Activated CD8-positive, alpha-beta memory T cell treated with anti-CD3 and anti-CD28 coated beads, Interleukin-2, amount 10 ng/mL, durations not matched to agents 7 days and 5 days (primary cell): ENCODE measurements around the gene GFER. TPM values are rescaled to one million over a fixed set of nuclear protein-coding genes. Genes with fewer than 3 reads are reported as not detected.
"Not testable (repeated sequence)": the region's sequence is repeated elsewhere in the genome, so short reads cannot be mapped to it uniquely, and the experiment has no call there.

ENCODE experiments used
- ATAC-seq: fragments of 150-1000 bp; cut with Tn5 transposase; one replicate; pipeline ENCODE4 v1.10.0; 2021; ENCODE audit warnings: moderate library complexity
- CTCF ChIA-PET: fragments of 350-600 bp; sonication (Branson Sonifier 250); formaldehyde crosslinking; loops from one replicate; lab custom pipeline; 2021; ENCODE audit warnings: antibody characterized with exemption; lab: Charles Lee
- DNase-seq: peaks from one replicate; pipeline ENCODE4 v3.0.0-alpha.2; 2020
- H3K27ac Mint-ChIP-seq: one replicate; pipeline ENCODE4 v1.8.0; 2021; ENCODE audit warnings: mild to moderate bottlenecking, mixed read lengths
- H3K27me3 Mint-ChIP-seq: one replicate; pipeline ENCODE4 v1.8.0; 2021; ENCODE audit warnings: mixed read lengths
- H3K36me3 Mint-ChIP-seq: one replicate; pipeline ENCODE4 v1.8.0; 2021; ENCODE audit warnings: mild to moderate bottlenecking, mixed read lengths
- H3K4me1 Mint-ChIP-seq: one replicate; pipeline ENCODE4 v1.8.0; 2021; ENCODE audit warnings: mixed read lengths
- H3K4me3 Mint-ChIP-seq: one replicate; pipeline ENCODE4 v1.8.0; 2021; ENCODE audit warnings: mild to moderate bottlenecking, moderate library complexity, mixed read lengths
- H3K9me3 Mint-ChIP-seq: one replicate; pipeline ENCODE4 v1.8.0; 2022; ENCODE audit warnings: low read depth, mixed read lengths
- total RNA-seq, 2 experiments: library from RNA; stranded (reverse); gene quantifications; one replicate each; pipeline ENCODE4 v1.2.3, GENCODE V29; 2021

Gene GFER
- total RNA-seq, 2 experiments from 2014 or later: 33.5 to 40.9 TPM

DNA sequence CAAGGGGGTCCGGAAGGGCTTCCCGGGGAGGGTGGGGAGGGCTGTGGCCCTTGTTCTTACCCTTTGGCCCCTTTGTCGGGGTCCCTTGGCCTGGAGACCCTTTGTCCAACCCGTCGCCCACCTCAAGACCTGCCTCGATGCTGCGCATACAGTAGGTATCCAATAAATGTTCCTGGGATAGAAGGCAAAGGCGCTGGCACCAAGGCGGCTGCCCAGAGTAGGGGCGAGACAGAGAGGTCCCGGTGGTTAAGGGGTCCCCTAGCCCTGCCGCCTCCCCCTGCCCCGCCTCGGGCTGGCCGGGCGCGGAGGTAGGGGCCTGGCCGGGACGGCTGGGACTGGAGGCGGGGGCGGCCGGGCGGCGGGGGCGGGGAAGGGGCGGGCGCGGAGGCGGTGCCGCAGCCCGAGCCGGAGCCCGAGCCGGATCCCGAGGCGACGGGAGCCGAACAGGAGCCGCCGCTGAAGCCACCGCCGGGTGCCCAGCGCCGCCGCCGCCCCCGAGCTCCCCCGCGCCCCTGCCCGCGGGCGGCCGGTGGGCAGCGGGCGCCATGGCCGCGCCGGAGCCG is 42.5 kb downstream of the GFER start, which contains the start of gene NHERF2:
TSS of gene NHERF2 (plus strand) at position 442 of the 563 bp plus-strand sequence. CDS start at position 546, 104 bp downstream.
- CTCF ChIA-PET: interaction anchor here (1.9 to 4.6 kb wide), 3 partner anchors 21 to 128 kb away, joined by 5 to 28 read pairs (median 17); partner anchors contain the start of genes NTHL1, TRAF7 and TSC2
- ATAC-seq (peak; percentile 25), DNase-seq (no peak)
- no peaks in the 10 kb centered on the region for H3K9me3 Mint-ChIP-seq
- peaks cover 29% of the 10 kb centered on the region for H3K27me3 Mint-ChIP-seq
- H3K4me3 Mint-ChIP-seq: peak within 1 kb of the TSS; percentile 51
- H3K36me3 Mint-ChIP-seq: no peaks in the 10 kb centered on the region
- H3K4me1 Mint-ChIP-seq: peaks cover 17% of the 10 kb centered on the region
- H3K27ac Mint-ChIP-seq: no peak within 1 kb of the TSS

DNA sequence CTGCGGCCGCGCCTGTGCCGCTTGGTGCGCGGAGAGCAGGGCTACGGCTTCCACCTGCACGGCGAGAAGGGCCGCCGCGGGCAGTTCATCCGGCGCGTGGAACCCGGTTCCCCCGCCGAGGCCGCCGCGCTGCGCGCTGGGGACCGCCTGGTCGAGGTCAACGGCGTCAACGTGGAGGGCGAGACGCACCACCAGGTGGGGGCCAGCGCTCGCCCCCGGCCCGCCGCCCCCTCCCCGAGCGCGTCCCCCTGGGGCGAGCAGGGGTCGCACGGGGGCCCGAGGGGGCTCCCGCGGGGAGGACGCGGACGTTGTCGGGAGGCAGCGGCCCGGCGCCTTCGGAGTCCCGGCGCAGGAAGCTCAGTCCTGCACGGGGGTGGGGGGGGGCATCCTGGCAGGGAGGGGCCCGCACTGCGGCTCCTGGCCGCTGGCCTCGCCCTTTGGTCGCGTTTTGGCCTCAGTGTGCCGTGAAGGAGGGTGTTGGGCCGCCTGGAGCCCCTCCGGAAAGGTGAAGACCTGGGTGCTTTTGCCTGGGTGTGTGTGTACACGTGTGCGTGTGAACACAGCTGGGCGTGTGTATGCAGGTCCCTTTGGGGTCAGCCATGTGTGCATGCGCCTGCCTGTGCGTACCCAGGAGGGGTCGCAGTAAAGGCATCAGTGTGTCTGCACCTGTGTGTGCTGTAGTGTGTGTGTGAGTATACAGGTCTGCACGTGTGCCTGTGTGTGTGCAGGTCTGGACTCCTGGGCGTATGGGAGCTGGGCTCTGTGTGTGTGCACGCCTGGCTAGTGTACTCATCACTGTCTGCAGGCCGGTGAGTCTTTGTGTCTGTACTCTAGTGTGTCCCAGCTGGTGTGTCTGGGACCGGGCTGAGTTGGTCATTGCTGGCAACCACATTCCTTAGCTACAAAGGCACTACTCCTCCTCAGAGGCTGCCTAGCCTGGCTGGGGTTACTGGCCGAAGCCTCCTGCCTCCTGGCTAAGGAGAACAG is 43.3 kb downstream of the GFER start:
- Mint-ChIP-seq H3K4me3 (peak overlapping the region; percentile 51), H3K4me1 (peaks cover 17% of the 10 kb centered on the region), H3K27me3 (peaks cover 27% of the 10 kb centered on the region), H3K9me3 (no peaks in the 10 kb centered on the region), H3K36me3 (no peaks in the 10 kb centered on the region), H3K27ac (no peak overlapping the region)
- ATAC-seq: peak; percentile 10
- DNase-seq: no peak
- CTCF ChIA-PET: interaction anchor here (0.6 to 3.3 kb wide), 5 partner anchors 11 to 120 kb away, joined by 3 to 17 read pairs (median 3); no protein-coding TSS in a partner anchor

DNA sequence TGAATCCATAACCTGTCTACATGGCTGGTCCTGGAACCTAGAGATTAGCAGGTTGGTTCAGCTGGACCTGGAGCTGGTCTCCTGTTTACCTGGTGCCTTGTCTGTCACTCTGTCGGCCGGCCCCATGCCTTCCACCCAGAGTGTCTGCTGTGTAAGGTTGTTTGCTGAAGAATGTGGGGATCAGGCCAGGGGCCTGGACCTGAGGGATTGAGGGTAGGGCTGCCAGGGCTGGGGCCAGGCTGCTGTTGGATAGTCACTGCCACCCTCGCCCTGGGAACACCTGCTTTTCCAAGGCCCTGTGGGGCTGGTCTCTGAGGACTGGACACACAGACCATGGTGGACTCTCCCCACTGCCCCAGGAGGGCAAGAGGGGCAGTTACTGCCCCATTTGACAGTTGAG is 44.2 kb downstream of the GFER start:
- Mint-ChIP-seq H3K36me3 (no peaks in the 10 kb centered on the region), H3K4me1 (peaks cover 10% of the 10 kb centered on the region), H3K4me3 (no peak overlapping the region), H3K27ac (no peak overlapping the region), H3K27me3 (peaks cover 22% of the 10 kb centered on the region), H3K9me3 (no peaks in the 10 kb centered on the region)
- CTCF ChIA-PET: interaction anchor here (0.9 to 3.3 kb wide), 4 partner anchors 11 to 113 kb away, joined by 3 to 17 read pairs (median 4); no protein-coding TSS in a partner anchor
- DNase-seq: no peak
- ATAC-seq: no peak

DNA sequence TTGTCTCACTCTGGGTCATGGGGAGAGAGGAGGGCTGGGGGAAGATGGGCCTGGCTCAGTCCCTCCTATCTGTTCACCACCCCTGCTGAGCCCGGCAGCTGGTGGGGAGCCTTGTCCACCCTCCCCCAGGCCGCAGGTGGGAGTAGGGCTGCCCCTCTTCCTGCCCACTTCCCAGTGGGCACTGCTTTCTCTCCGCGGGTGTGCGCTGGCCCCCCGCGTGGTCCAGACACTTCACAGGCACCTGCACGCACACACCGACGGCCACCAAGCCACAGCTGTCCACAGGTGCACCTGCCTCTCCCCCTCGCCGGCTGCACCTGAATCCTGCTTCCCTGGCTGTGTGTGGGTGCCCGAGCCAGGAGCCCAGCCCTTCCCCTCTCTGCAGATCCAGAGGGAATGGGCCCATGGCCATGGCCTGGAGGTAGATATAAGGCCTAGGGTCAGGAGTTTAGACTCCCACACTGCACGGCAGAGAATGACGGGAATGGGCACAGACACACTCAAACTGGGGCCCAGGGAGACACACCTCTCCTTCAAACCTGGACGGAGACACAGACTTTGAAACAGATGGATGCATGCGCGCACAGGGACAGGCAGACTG is 44.7 kb downstream of the GFER start:
- peaks cover 8% of the 10 kb centered on the region for H3K4me1 Mint-ChIP-seq
- no peaks in the 10 kb centered on the region for H3K36me3 Mint-ChIP-seq
- H3K27ac Mint-ChIP-seq: no peak overlapping the region
- peaks cover 22% of the 10 kb centered on the region for H3K27me3 Mint-ChIP-seq
- CTCF ChIA-PET: interaction anchor here (0.9 to 3.3 kb wide), 2 partner anchors 25 to 112 kb away, joined by 3 to 17 read pairs; no protein-coding TSS in a partner anchor
- H3K4me3 Mint-ChIP-seq: no peak overlapping the region
- H3K9me3 Mint-ChIP-seq: no peaks in the 10 kb centered on the region
- no peak for DNase-seq
- no peak for ATAC-seq

DNA sequence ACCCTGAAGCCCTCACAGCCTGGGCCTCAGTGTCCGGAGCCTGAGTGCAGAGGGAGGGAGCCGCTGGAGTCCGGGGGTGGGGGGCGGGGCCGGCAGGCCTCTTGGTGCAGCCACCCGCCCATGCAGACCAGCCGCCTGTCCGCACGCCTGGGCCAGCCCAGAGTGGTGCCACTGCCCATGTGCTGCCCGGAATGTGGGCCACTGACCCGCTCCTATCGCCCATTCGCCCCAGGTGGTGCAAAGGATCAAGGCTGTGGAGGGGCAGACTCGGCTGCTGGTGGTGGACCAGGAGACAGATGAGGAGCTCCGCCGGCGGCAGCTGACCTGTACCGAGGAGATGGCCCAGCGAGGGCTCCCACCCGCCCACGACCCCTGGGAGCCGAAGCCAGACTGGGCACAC is 45.4 kb downstream of the GFER start:
- DNase-seq (no peak), ATAC-seq (no peak)
- no peak overlapping the region for H3K27ac Mint-ChIP-seq
- peaks cover 5% of the 10 kb centered on the region for H3K4me1 Mint-ChIP-seq
- H3K4me3 Mint-ChIP-seq: no peak overlapping the region
- H3K9me3 Mint-ChIP-seq: no peaks in the 10 kb centered on the region
- no peaks in the 10 kb centered on the region for H3K36me3 Mint-ChIP-seq
- CTCF ChIA-PET: interaction anchor here (3.3 kb wide), 1 partner anchor 112 kb away, joined by 17 read pairs; no protein-coding TSS in a partner anchor
- peaks cover 22% of the 10 kb centered on the region for H3K27me3 Mint-ChIP-seq

DNA sequence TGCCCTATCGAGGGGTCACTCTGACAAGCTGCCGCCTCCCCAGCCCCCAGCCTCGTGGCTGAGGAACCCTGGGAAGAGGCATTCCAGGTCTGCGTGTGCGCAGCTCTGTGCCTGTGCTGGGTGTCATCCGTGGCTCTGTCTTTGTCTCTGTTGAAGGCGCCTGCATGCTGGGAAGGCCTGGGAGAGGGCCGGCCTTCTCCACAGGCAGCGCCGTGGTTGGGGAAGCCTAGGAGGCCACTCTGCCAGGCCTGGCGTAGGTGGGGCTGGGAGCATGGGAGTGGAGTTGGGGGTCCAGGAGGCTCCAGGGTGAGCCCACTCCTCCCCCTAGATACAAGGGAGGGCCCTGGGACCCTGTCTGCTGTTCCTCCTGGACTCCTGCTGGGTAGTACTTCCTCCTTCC is 46.0 kb downstream of the GFER start:
- Mint-ChIP-seq H3K9me3 (no peaks in the 10 kb centered on the region), H3K4me3 (no peak overlapping the region), H3K36me3 (no peaks in the 10 kb centered on the region), H3K27me3 (peaks cover 22% of the 10 kb centered on the region), H3K4me1 (peaks cover 4% of the 10 kb centered on the region), H3K27ac (no peak overlapping the region)
- DNase-seq (no peak), ATAC-seq (no peak)
- CTCF ChIA-PET: interaction anchor here (3.3 kb wide), 1 partner anchor 111 kb away, joined by 17 read pairs; no protein-coding TSS in a partner anchor

DNA sequence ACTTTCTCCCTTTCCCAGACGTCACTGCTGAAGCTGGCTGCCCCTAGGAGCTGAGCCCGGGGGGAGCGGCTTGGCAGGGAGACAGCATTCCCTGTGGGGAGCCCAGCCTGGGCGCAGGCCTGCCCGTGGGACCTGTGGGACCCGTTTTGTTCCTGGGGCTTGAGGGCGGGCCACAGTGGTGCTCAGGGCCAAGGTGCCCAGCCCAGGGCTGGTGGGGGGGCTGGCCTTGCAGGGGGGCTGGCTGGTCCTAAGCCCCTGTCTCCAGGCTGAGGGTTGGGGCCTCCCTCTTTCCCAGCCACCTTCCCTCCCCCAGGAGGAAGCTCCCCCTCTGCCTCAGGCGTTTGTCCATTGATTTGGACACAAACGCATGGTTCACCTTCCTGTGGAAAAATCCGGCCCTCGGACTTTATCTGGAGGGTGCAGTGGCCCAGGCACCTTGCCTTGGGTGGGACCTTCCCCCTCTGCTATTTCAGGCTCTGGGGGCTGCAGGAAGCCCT is 47.1 kb downstream of the GFER start:
- Mint-ChIP-seq H3K27me3 (peaks cover 15% of the 10 kb centered on the region), H3K4me3 (no peak overlapping the region)
- CTCF ChIA-PET: interaction anchor here (0.7 to 1.1 kb wide), 2 partner anchors 10 to 40 kb away, joined by 4 to 5 read pairs; no protein-coding TSS in a partner anchor

DNA sequence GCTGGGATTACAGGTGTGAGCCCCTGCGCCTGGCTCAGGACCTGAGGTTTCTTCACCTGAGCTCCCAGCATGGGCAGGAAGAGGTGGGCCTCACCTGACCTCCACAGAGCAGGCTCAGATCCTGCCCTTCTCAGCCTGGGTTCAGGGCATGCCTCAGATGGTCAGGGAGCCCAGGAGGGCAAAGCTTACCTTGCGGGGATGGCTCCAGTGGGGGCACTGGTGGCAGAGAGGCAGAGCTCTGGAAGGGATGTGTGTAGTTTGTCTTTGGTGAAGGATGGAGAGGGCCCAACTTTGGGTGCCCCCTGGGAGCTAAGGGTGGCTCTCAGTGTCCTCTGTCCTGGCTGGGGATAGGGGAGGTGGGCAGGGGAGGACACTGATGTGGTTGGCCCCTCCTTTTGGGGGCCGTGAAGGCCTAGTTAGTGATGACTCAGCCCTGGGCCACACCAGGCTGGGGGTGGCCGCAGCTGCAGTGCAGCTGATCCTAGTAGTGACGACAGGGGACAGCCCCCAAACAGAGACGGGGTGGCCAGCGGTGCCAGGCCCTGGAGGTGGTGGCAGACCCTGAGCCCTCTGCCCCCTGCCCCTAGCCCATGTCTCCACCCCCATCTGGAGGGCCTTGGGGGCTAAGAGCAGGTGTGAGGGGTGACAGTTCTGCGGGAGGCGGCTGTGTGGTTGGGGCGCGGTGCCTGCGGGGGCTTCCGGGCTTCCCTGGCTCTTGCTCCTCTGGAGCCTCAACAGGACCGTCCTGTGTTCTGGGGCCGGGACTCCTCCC is 48.5 kb downstream of the GFER start:
- H3K36me3 Mint-ChIP-seq: no peaks in the 10 kb centered on the region
- H3K9me3 Mint-ChIP-seq: no peaks in the 10 kb centered on the region
- H3K4me3 Mint-ChIP-seq: no peak overlapping the region
- ATAC-seq (no peak), DNase-seq (no peak)
- H3K27me3 Mint-ChIP-seq: peaks cover 13% of the 10 kb centered on the region
- CTCF ChIA-PET: interaction anchor here (1.2 kb wide), 2 partner anchors 10 to 108 kb away, joined by 3 to 5 read pairs; no protein-coding TSS in a partner anchor
- no peak overlapping the region for H3K27ac Mint-ChIP-seq
- H3K4me1 Mint-ChIP-seq: peaks cover 3% of the 10 kb centered on the region

More for the DNA sequence above, 47.1 kb downstream of the GFER start:
- H3K4me1 Mint-ChIP-seq: peaks cover 4% of the 10 kb centered on the region
- no peak for DNase-seq
- no peak overlapping the region for H3K27ac Mint-ChIP-seq
- H3K9me3 Mint-ChIP-seq: no peaks in the 10 kb centered on the region
- no peaks in the 10 kb centered on the region for H3K36me3 Mint-ChIP-seq
- ATAC-seq: no peak

DNA sequence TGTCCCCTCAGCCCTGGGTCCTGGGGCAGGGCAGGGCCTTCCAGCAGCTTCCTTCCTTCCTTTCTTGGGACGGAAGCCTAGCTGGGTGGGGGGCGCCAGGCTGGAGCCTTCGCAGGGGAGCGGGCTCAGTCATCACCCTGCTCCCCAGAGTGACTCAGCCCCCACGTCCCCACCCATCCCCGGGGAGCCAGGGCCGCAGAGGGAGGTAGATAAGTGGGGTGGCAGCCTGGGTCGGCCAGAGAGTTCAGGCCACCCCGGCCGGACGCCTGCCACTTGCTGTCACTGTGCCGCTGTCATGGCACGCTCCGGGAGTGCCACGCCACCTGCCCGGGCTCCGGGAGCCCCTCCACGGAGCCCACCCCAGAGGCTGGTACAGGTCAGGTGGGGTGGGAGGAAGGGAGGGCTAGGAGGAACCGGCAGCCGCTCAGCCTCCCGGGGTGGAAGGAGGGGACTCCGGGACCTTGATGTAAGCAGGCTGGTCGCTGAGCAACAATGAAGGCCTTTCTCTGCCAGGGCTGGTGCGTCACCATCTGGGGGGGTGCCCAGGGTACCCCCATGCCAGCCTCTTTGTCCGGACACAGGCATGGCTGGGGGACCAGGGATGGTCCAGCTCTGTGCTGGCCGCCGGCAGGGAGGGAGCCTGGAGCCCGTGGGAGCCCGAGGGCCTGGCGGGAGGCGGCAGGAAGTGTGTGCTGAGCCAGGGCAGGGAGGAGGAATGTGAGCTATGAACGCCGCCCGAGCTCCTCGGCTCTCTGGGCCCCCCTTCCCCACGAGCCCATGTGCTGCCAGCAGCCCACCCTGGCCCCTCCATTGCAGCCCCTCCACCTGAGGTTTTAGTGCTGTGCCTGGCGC is 49.3 kb downstream of the GFER start:
- Mint-ChIP-seq H3K27ac (no peak overlapping the region), H3K36me3 (no peaks in the 10 kb centered on the region), H3K9me3 (no peaks in the 10 kb centered on the region), H3K27me3 (peaks cover 5% of the 10 kb centered on the region), H3K4me1 (no peaks in the 10 kb centered on the region), H3K4me3 (no peak overlapping the region)
- no peak for DNase-seq
- CTCF ChIA-PET: interaction anchor here (1.2 kb wide), 1 partner anchor 107 kb away, joined by 5 read pairs; no protein-coding TSS in a partner anchor
- peak; percentile 30 for ATAC-seq

DNA sequence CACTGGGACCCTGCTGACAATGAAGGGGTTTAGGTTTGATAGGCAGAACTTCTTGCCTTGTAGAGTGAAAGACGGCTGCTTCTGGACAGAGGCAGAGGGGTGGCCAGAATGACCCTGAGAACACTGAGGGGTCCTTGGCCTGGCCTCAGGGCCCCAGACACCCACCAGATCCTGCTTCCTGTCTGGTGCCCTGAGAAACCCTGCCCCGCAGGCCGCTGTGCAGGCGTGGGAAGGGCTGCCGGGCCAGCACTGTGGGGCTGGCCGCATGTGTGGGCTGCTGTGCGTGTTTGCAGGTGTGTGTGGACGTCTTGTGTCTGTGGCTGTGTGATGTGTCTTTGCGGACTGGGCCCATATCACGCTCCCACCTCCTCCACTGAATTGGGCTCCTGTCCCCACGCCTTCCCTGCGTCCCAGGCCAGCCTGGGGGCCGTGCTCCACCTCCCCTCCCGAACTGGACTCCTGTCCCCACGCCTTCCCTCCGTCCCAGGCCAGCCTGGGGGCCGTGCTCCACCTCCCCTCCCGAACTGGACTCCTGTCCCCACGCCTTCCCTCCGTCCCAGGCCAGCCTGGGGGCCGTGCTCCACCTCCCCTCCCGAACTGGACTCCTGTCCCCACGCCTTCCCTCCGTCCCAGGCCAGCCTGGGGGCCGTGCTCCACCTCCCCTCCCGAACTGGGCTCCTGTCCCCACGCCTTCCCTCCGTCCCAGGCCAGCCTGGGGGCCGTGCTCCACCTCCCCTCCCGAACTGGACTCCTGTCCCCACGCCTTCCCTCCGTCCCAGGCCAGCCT is 50.1 kb downstream of the GFER start:
- DNase-seq, H3K27ac Mint-ChIP-seq, H3K4me3 Mint-ChIP-seq, ATAC-seq, CTCF ChIA-PET, H3K36me3 Mint-ChIP-seq, H3K4me1 Mint-ChIP-seq, H3K27me3 Mint-ChIP-seq, H3K9me3 Mint-ChIP-seq: not testable (repeated sequence)
